Stimulated activated CD4-positive, alpha-beta T cell treated with anti-CD3 and anti-CD28 coated beads, Interleukin-1b, Interleukin-23, amount 100 ng/mL, for 1 hour (primary cell): ENCODE data around the gene TMEM267.
"Not testable (repeated sequence)": the region's sequence is repeated elsewhere in the genome, so short reads cannot be mapped to it uniquely, and the experiment has no call there.

ENCODE experiments used
- DNase-seq, 2 donors: peaks; one replicate each; pipeline ENCODE4 v3.0.0-alpha.2; 2020; ENCODE audit warnings: low read depth in 2 of 2

The TMEM267 gene, protein sequence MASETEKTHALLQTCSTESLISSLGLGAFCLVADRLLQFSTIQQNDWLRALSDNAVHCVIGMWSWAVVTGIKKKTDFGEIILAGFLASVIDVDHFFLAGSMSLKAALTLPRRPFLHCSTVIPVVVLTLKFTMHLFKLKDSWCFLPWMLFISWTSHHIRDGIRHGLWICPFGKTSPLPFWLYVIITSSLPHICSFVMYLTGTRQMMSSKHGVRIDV

DNA sequence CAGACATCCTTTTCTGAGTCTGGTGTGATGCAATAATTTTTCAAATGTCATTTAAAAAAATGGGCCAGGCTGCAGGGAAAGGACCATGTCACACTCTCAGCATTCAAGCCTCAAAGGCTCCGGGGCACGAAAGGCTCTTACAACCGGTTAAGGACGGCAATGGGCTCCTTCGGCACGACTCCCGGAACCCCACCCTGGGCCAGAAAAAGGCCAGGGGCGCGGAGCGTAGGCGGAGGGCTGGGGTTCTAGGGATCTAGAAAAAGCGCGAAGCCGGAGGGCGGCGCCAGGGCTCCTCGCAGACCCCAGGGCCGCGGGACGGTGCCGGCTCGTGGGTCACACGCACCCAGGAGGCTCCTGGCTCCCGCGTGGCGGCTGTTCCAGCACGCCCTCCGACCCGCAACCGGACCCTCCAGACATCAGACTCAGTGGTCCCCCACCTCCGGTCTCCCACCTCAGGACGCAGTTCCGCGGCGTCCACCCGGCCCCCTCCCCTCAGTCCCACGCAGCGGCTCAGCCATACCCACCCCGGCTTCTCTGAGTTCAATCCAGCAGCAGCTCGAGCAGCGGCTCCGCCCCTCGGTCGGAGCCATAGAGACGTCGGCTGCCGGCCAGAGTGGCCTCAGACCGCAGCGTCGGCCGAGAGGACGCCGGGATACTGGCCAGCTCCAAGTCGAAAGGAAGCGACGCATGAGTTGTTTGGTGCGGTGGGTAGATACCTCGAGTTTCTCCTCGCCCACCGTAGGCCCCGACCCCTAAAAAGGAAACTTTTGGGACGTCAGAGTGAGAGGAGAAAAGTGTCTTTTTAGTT, at the start of gene TMEM267:
Gene TMEM267, minus strand, starts transcription at position 568 of the 808 bp plus-strand sequence. CDS start 29,896 bp downstream, outside the sequence.
- peak; percentile 55 to 66 for DNase-seq

DNA sequence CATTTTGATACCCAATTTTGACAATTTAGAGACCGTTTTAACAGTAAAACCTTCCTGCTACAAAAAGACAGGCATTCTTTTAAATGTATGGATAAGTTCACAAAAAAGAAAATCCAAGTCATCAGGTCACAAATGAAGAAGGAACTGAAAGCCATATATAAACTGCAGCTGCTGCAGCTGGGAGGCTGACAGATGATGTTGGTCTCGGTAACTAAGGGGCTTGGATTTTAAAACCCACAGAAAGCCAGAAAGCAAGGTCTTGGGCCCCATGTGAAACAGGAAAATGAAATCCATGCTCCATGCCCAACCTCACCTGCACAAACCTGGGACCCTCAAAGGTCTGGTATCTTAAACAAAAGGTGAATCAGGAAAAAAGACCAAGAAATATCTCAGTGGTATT, 47.0 kb upstream of the TMEM267 start:
- no peak for DNase-seq

DNA sequence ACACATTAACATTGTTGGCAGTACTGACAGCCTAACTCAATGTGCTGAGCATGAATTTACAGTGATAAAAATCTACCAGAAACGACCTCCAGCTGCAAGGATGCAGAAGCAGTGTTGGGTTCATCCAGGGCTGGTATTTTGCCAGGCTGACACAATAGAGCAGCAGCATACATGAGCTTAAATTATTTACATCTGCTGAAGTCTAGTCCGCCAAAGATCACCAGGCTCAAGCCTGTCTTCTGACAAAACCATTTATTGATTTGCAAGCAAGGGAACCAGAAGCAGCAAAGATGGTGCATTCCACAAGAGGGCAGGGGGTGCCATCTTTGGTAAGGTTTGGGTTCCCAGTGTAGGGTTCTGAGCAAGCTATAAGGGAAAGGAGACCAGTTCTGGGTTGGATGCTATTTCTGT, 40.0 kb upstream of the TMEM267 start:
- no peak for DNase-seq

DNA sequence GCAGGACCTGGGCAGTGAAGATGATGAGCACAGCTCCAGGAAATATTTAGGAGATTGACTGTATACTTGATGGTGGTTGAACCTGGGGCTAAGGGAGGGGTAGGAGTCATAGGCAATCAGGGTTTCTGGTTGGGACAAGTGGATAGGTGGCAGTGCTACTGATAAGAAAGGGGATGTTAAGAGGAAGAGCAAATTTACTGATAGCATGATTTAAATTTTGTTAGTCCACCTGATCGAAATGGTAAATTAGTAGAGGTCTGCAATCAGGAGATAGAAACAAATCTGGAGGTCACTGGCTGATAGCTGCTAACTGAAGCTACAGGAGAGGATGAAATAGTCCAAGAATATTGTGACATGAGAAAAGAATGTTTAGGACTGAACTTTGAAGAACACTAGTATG, 37.0 kb upstream of the TMEM267 start:
- DNase-seq = no peak

DNA sequence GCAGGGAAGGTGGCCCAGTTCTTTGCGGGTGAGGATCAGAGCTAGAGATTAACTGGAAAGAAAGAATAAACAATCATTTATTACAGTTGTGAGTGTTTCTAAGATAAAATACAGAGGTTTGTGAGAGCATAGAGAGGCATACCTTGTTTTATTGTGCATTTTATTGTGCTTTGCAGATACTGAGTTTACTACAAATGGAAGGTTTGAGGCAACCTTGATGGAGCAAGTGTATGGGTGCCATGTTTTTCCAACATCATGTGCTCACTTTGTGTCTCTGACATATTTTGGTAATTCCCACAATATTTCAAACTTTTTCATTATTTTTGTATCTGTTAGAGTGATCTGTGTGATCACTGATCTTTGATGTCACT, 32.0 kb upstream of the TMEM267 start:
- no peak for DNase-seq

DNA sequence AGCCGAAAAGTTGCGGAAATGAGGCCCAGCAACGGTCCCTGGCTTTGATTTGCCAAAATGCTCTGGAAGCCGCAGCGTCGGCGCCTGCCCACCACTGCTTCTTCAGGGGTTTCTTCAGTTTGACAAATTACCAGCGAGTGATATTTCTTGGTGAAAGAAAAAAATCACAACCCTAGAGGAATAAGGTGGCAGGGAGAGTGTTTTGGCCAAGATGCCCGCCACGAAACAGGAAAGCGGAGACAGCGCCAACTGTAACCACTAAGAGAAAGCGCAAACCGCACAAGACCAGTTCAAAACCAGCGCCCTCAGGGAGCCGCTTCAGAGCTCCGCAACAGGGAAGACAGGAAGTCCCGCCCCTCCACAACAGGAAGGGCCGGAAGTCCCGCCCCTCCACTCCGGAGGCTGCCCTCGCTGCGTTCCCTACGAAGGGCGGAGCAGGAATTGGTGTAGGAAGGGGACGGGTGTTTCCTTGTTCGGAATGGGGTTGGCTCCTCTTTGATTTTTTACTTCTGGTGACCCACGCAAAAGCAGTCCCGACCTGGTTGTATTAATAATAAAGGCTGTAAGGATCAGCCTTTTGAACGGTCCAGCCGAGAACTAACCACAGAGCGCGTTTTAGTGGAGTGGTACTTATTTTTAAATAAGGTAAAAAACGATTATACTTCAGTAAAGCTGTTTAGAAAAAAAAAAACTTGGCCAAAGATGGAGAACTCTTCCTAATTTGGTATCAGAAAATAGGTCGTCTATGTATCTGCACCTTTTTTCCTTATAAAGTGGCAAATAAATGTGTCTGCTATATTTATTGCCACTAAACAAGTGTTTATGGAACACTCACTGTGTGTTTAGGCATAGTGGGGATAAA, 31.4 kb upstream of the TMEM267 start, which contains the start of gene C5orf34:
Gene C5orf34, minus strand, starts transcription at position 333 of the 862 bp plus-strand sequence. CDS start 5,809 bp downstream, outside the sequence.
- peak; percentile 85 to 96 for DNase-seq

DNA sequence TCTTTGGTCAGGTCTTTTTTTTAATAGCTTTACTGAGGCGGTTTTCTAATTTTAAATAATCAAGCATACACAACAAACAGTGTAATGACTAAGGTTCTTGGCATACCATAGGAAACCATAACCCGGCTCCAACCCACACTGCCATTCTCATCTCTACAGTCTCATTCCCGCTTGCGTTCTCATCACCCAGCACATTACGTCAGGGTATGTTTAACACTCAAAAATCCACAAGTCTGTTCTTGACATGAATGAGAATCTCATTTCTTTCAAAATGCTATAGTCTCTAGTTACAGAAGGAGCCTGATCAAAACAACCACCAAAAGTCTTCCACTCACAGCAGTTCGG, 30.8 kb upstream of the TMEM267 start:
- no peak for DNase-seq

DNA sequence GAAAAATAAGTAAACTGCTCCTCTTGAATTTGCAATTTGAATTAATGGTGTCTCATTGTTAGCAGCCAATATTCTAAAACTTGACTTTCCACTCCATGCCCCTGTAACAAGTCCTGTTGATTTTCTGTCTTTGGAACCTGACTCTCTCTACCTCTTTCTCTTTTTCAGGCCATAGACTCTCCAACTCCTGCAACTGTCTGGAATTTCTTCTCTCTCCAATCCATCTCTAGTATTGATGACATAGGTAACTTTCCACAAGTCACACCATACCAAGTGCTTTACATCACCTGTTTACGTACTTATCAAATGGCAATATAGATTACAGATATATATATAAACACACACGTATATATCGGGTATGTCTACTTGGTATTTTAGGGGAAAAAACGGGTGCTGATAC, 30.4 kb upstream of the TMEM267 start:
- DNase-seq = no peak

DNA sequence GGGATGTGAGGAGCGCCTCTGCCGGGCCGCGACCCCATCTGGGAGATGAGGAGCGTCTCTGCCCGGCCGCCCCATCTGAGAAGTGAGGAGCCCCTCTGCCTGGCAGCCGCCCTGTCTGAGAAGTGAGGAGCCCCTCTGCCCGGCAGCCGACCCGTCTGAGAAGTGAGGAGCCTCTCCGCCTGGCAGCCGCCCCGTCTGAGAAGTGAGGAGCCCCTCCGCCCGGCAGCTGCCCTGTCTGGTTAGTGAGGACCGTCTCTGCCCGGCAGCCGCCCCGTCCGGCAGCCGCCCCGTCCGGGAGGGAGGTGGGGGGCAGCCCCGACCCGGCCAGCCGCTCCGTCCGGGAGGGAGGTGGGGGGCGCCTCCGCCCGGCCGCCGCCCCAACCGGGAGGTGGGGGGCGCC, 27.4 kb upstream of the TMEM267 start:
- DNase-seq = not testable (repeated sequence)

DNA sequence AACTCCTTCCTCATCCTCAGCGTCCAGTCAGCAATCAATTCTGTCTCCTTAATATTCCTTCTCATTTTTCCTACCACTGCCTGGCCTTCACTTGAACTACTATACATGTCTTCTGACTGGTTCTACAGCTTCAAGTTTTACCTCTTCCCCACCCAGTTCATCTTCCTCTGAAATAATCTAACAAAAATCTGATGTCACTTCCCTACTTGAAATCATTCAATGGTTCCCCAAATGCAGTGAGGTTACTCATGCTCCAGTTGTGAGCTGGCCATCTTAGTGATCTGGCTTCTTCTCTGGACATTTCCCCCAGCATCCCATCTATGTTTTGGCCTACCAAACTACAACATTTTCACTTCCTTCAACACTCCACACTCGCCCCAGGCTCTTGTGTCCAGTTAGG, 14.9 kb upstream of the TMEM267 start:
- DNase-seq = no peak

DNA sequence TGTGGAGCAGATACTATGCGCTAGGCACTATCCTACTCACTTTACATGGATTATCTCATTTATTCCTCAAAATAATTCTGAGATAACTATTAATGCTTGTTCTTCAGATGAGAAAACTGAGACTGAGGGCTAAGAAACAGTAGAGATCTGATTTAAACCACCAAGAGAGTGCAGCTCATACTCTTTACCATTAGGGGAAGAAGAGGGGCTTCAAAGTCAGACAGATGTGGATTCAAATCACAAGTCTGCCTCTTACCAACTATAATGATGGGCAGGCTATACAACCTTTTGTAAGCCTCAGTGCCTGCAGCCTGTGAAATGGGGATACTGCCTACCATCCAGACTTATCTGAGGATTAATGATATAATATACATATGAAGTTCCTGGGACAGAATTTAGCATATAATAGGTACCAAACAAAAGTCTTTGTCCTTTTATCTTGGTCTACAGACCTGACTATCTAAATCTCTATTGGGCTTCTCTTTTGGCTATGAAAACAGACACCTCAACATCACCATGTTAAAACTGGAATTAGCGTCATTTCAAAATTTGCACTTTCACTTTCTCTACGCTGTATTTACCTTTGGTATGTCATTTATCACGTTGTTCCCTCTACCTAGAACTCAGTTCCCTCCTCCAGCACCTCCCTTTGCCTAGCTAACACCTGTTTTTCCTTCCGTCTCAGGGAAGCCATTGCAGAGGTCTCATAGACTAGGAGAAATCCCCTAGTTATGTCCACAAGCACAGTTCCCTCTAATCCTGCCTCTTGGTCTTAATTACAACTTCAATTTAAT, 13.8 kb upstream of the TMEM267 start:
- no peak for DNase-seq

DNA sequence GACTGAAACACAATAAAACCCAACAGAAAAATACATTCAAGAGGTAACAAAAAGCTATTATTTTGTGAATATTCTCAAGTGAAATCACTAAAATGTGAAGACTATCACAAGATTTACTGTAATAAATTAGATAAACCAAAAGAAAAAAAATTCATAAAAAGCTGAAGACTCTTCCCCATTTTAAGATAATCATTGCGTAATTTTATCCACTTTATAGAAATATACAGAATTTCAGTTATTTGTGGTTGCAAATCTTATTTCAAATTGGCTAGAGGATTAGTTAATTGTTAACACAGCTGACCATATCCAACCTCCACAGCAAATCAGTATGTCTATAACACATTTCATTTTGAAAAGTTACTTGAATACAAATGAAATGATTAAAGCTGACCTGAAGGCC, 7.7 kb upstream of the TMEM267 start:
- DNase-seq = no peak

DNA sequence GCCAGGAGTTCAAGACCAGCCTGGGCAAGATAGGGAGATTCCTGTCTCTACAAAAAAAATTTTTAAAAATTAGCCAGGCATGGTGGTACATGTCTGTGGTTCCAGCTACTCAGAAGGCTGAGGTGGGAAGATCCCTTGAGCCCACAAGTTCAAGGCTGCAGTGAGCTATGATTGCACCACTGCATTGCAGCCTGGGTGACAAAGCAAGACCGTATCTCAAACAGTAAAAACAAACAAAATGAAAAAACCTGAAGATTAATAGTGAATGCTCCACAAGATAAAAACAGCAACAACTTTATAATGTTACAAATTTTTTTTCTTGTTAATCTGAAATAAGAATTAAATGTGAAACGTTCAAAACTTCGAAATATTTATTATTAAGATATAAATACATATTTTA, 2.7 kb upstream of the TMEM267 start:
- DNase-seq = no peak

DNA sequence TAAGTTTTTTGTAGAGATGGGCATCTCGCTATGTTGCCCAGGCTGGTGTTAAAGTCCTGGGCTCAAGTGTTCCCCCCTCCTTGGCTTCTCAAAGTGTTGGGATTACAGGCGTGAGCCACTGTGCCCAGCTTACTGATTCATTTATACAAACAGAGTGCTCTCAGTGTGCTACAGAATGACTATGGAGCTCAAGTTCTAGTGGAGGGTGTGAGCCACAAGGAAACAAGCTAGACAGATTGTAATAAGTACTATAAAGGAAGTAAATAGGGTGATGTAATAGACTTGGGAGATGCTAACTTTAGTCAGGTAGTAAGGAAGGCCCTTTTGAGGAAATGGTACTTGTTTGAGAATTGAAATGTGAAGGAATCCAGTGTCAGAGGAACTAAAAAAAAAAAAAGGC, 1.7 kb upstream of the TMEM267 start:
- no peak for DNase-seq

DNA sequence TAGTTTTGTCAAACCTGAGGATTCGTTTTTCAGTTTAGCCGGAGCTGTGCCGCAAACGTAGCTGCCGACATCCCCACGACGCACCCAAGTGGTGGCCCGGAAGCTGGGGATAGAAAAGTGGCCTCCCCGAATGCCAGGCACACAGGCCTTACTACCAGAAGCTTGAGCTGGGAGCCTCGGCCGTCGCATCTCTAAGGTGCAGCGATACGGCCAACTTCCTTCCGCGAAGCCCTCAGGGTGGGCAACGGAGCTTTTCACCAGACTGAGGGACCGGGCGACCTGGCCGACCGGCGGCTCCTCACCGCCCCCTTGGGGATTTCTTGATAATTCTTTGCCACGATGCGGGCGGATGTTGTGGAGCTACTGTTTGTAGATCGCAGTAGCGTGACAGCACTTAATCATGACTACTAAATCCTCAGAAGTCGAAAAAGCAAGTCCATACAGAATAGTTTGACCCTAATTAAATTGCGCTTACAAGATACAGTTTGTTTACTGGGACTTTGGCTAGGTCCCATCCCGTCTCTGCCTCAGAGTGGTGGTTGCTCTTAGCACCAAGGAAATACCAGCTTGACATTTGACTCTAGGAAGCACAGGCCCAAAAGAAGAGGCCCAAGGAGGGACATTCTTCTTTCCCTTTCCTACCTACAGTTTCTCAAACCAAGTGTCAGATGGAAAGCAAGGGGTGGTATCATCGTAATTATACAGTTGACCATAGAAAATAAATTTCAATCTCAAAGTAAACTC, 613 bp upstream of the TMEM267 start:
- peak; percentile 65 to 70 for DNase-seq

DNA sequence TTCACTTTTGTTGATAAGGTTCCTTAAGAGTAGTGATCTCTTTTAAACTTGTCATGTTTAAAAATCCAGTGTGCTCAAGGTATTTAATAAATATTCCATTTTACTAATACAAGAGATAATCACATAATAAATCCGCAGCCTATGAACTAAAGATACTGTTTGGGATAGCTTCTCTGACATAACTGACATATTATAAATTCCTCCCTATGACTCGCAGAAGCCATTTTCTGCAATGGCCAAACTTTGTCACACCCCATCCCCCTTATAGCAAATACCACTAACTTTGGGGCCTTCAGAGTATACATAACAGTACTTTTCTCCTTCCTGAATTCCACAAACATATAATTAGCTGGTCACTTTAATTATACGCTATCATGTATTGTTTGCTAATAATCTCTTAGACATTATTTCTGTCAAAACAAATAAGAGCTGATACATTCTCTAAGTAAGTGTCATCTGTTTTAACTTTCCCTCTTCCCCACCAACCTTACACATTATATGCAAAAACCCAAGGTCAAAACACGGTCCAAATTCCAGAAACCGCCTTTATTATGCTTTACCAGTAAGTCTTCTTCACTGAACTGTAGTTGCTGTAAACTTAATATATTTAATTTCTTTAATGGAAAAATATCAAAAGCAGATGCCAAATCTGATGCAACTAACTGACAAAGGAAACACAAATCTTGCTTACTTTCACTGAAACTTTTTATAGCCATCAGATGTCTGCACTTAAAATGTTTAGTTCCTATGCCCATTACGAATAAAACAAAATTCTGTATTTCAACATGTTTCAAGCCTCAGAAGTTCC, 971 bp downstream of the TMEM267 start:
- DNase-seq = no peak

DNA sequence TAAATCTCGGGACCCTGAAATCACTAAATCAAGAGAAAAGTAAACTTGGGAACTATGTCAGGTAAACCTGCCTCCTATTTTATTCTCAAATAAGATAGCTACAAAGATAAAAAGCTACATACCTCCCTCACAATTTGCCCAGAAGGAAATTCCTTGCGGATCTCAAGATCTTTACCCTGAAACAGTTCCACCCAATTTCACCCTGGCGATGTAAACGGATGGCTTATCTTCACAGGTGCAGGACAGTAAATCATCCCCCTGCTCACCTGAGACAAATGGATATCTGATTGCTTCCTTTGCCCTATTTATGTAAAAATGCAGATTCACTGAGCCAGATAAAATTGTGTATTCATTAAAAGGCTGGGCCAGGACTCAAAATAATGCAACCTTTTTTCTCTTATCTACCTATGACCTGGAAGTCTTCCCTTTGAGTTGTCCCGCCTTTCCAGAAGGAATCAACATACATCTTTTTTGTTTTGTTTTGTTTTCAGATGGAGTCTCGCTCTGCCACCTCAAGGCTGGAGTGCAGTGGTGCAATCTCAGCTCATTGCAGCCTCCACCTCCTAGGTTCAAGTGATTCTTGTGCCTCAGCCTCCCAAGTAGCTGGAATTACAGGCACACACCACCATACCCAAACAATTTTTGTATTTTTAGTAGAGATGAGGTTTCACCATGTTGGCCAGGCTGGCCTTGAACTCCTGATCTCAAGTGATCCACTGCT, 13.8 kb downstream of the TMEM267 start:
- DNase-seq = no peak

DNA sequence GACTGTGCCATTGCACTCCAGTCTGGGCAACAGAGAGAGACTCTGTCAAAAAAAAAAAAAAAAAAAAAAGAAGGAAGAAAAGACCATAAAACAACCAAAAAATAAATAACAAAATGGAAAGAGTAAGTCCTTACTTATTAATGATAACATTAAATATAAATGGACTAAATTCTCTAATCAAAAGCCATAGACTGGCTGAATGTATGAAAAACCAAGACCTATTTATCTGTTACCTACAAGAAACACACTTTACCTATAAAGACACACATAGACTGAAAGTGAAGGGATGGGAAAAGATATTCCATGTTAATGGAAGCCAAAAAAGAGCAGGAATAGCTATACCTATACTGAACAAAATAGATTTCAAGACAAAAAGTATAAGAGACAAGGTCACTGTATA, 16.6 kb downstream of the TMEM267 start:
- no peak for DNase-seq

DNA sequence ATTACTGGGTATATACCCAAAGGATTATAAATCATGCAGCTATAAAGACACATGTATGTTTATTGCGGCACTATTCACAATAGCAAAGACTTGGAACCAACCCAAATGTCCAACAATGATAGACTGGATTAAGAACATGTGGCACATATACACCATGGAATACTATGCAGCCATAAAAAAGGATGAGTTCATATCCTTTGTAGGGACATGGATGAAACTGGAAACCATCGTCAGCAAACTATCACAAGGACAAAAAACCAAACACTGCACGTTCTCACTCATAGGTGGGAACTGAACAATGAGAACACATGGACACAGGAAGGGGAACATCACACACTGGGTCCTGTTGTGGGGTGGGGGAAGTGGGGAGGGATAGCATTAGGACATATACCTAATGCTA, 18.2 kb downstream of the TMEM267 start:
- DNase-seq = not testable (repeated sequence)
